Left lung (tissue), 10 donors: ENCODE data around the gene CARMIL1. TPM values are rescaled to one million over a fixed set of nuclear protein-coding genes. Genes with fewer than 3 reads are reported as not detected.

Experiments
- ATAC-seq: fragments of 200-7000 bp; cut with Tn5 transposase; one replicate; pipeline ENCODE4 v1.9.1; 2020; ENCODE audit warnings: moderate library complexity
- DNase-seq, 4 donors: peaks; one replicate each; pipeline ENCODE4 v3.0.0-alpha.2; 2013 to 2020
- H3K27ac ChIP-seq, 2 donors: fragments of 200-600 bp; sonication (generic) in 1 of 2; one replicate each; pipeline versions ENCODE4 v1.5.0 to v1.8.0; 2020 to 2021
- H3K27me3 ChIP-seq, 2 donors: fragments of 200-600 bp; sonication (generic) in 1 of 2; one replicate each; pipeline versions ENCODE4 v1.5.0 to v1.8.0; 2020 to 2021
- H3K36me3 ChIP-seq, 2 donors: fragments of 200-600 bp; sonication (generic) in 1 of 2; one replicate each; pipeline versions ENCODE4 v1.5.0 to v1.8.0; 2020 to 2021
- H3K4me1 ChIP-seq, 2 donors: fragments of 200-600 bp; one replicate each; pipeline ENCODE4 v1.8.0; 2021
- H3K4me3 ChIP-seq, 2 donors: fragments of 200-600 bp; sonication (generic) in 1 of 2; one replicate each; pipeline versions ENCODE4 v1.5.0 to v1.8.0; 2020 to 2021; ENCODE audit warnings: mild to moderate bottlenecking in 1 of 2
- H3K9me3 ChIP-seq, 2 donors: fragments of 200-600 bp; sonication (generic) in 1 of 2; one replicate each; pipeline versions ENCODE4 v1.5.0 to v1.8.0; 2020 to 2021
- intact Hi-C, 2 donors: fragments of 100-400 bp; cut with DNase I; formaldehyde crosslinking; loops; one replicate each; pipeline versions ENCODE4 v1.11.2 to v1.14.2; 2022
- polyA plus RNA-seq, 6 donors: library from polyadenylated mRNA; unstranded; fragments of 120-200 nt; gene quantifications; one replicate each; pipeline ENCODE4 v1.2.1, GENCODE V29; 2013; ENCODE audit not compliant: insufficient read length in 6 of 6
- total RNA-seq, 2 donors: library from RNA; stranded (reverse); fragmentation: NEBNext Ultra II Directional; extraction: Animal tissue kit (Norgen Biotek cat#: 25700); gene quantifications; one replicate each; pipeline ENCODE4 v1.2.1, GENCODE V29; 2021
- TF ChIP-seq, protein P1 (sequence below), 2 donors: fragments of 200-600 bp; sonication (generic) in 1 of 2; IDR thresholded peaks; one replicate each; pipeline versions ENCODE4 v1.5.0 to v1.8.0; 2021; ENCODE audit warnings: antibody characterized with exemption in 2 of 2
- donor health status: DM: no; HTN: yes; CAD: no.
- donor health status: DM: no; HTN: no; CAD: no.

CARMIL1 gene
- total and polyA plus RNA-seq, 8 donors, result 16.4 to 32.8 (median 27.4) TPM

DNA sequence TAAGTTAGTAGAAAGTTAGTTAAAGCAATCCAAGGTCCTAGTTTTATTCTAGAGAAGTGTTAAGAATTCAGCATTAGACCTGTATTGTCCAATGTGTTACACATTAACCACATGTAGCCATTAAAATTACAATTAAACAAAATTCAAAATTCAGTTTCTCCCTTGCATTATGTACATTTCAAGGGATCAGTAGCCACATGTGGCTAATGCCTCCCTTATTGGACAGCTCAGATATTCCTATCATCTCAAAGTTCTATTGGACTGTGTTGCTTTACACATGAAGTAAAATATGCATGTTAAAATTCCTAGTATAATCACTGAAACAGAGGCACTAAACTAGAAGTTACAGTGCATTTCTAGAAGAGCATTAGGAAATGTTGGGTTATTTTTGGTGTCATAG lies 265.7 kb downstream of the CARMIL1 start:
- Histone ChIP-seq H3K36me3 (no peaks in the 10 kb centered on the region), H3K4me1 (no peaks in the 10 kb centered on the region), H3K27me3 (no peaks in the 10 kb centered on the region), H3K4me3 (no peak overlapping the region), H3K9me3 (no peaks in the 10 kb centered on the region), H3K27ac (no peak overlapping the region)
- TF ChIP-seq, protein P1, sequence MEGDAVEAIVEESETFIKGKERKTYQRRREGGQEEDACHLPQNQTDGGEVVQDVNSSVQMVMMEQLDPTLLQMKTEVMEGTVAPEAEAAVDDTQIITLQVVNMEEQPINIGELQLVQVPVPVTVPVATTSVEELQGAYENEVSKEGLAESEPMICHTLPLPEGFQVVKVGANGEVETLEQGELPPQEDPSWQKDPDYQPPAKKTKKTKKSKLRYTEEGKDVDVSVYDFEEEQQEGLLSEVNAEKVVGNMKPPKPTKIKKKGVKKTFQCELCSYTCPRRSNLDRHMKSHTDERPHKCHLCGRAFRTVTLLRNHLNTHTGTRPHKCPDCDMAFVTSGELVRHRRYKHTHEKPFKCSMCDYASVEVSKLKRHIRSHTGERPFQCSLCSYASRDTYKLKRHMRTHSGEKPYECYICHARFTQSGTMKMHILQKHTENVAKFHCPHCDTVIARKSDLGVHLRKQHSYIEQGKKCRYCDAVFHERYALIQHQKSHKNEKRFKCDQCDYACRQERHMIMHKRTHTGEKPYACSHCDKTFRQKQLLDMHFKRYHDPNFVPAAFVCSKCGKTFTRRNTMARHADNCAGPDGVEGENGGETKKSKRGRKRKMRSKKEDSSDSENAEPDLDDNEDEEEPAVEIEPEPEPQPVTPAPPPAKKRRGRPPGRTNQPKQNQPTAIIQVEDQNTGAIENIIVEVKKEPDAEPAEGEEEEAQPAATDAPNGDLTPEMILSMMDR (IDR thresholded peaks at IDR 0.05), result no peak
- no peak for DNase-seq
- no peak for ATAC-seq
- intact Hi-C loops, result no loop called here

DNA sequence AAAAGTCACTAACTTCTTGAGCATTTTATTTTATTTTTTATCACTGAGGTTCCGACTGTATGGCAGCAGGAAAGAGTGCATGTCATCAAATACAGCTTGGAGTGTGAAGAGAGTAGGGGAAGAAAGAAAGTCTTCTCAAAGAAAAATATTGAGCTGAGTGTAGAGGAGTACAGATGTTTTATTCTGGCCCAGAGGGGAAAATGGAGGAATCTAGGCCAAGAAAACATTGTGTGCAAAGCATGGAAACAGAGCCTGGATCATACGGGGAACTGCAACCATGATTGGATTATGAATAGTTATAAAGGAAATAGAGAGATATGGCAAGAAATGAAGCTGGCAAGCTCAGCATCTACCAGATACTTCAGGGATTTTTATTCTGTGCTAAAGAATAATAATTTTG lies 268.6 kb downstream of the CARMIL1 start:
- Histone ChIP-seq H3K36me3 (no peaks in the 10 kb centered on the region), H3K27me3 (no peaks in the 10 kb centered on the region), H3K4me3 (no peak overlapping the region), H3K4me1 (no peaks in the 10 kb centered on the region), H3K9me3 (no peaks in the 10 kb centered on the region), H3K27ac (no peak overlapping the region)
- intact Hi-C loops, result no loop called here
- no peak for DNase-seq
- ATAC-seq, result no peak
- TF ChIP-seq, protein P1 (IDR thresholded peaks at IDR 0.05), result no peak

DNA sequence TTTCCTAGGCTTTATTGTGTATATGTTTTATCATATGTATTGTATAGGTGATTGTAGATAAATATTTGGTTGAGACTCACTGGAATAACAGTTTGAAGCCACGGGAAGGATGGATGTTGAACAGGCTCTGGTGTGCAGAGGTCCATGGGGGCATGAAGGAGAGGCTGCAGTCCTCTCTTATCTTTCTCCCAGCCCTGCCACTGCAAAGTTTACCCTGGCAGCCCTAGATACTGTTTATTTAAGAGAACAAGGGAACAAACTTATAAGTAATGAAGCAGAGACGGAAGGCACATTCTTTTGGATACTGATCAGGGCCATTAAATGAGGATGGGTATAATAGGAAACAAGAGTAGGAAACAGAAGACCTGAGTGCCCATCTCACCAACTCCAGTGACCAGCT lies 269.3 kb downstream of the CARMIL1 start:
- no peak for DNase-seq
- intact Hi-C loops, result no loop called here
- Histone ChIP-seq H3K4me3 (no peak overlapping the region), H3K9me3 (no peaks in the 10 kb centered on the region), H3K36me3 (no peaks in the 10 kb centered on the region), H3K4me1 (no peaks in the 10 kb centered on the region), H3K27ac (no peak overlapping the region), H3K27me3 (no peaks in the 10 kb centered on the region)
- TF ChIP-seq, protein P1 (IDR thresholded peaks at IDR 0.05), result no peak
- no peak for ATAC-seq

DNA sequence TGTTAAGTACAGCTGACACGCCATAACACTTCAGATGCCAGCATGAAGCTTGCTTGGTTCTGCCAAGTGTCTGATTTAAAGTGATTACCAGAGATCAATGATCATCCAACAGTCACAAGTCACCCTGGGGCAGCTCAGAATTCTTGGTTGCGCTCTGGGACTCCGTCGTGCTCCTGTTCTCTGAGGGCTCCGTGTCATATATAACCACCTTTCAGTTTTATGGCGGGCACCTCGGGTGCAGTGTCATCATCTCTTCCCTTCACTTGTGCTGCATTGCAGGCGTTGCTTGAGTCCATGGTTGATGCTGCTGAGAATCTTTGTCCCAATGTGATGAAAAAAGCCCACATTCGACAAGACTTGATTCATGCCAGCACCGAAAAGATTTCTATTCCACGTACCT lies 271.5 kb downstream of the CARMIL1 start:
- ATAC-seq (no peak), DNase-seq (no peak)
- TF ChIP-seq, protein P1 (IDR thresholded peaks at IDR 0.05), result no peak
- Histone ChIP-seq H3K36me3 (no peaks in the 10 kb centered on the region), H3K27me3 (no peaks in the 10 kb centered on the region), H3K9me3 (no peaks in the 10 kb centered on the region), H3K4me1 (no peaks in the 10 kb centered on the region), H3K4me3 (no peak overlapping the region), H3K27ac (no peak overlapping the region)
- intact Hi-C loops, result no loop called here

DNA sequence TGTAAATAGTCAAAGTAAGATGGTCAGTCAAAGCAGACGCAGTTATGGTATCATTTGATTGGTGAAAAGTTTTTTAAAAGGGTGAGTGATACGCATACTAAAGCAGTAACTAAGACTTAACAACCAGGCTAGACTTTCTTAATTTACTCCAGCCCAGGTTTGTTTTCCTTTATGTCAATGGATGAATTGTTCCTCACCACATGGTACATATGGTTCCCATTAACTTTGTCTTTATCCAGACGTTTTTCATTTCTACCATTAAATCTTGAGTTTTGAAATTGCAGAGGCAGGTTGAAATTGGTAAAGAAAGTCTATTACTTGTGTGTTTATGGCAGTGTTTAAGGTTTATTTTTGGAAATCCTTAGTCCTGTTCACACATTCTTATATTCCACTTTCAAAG lies 274.3 kb downstream of the CARMIL1 start:
- no peak for DNase-seq
- no peak overlapping the region for H3K4me3 ChIP-seq
- intact Hi-C loops, result no loop called here

More for the DNA sequence above, 274.3 kb downstream of the CARMIL1 start:
- Histone ChIP-seq H3K9me3 (no peaks in the 10 kb centered on the region), H3K36me3 (no peaks in the 10 kb centered on the region), H3K4me1 (no peaks in the 10 kb centered on the region), H3K27me3 (no peaks in the 10 kb centered on the region), H3K27ac (no peak overlapping the region)
- ATAC-seq, result no peak
- TF ChIP-seq, protein P1 (IDR thresholded peaks at IDR 0.05), result no peak
